Activated CD4-positive, alpha-beta T cell treated with anti-CD3 and anti-CD28 coated beads, Interleukin-2, Interleukin-4, amounts not matched to agents 100 ng/mL and 50 ng/mL, durations not matched to agents 16 hours and 8 hours (primary cell): ENCODE data around the gene DDX47.
"Not testable (repeated sequence)": the region's sequence is repeated elsewhere in the genome, so short reads cannot be mapped to it uniquely, and the experiment has no call there.

Source experiments
- DNase-seq: peaks from one replicate; pipeline ENCODE4 v3.0.0-alpha.2; 2020; ENCODE audit warnings: low spot score

DDX47 gene

GRCh38 chr12:12875301-12875700 is 62.2 kb downstream of the DDX47 start:
- DNase-seq: not testable (repeated sequence)

GRCh38 chr12:12877153-12877768 is 64.1 kb downstream of the DDX47 start:
- no peak for DNase-seq

GRCh38 chr12:12877781-12878455 is 64.8 kb downstream of the DDX47 start:
- no peak for DNase-seq
